ENCODE results near the gene CAMK1D. TPM values are rescaled to one million over a fixed set of nuclear protein-coding genes. Genes with fewer than 3 reads are reported as not detected.

The CAMK1D gene
- total RNA-seq, 1 experiment from 2014 or later = 6.0 TPM

- Histone ChIP-seq H3K36me3 (ENCODE audit: low read depth) (no peaks in the 10 kb centered on the region), H4K20me1 (ENCODE audit: insufficient read depth) (no peaks in the 10 kb centered on the region), H2AFZ (no peak overlapping the region), H3K4me3 (no peak overlapping the region), H3K9me2 (ENCODE audit: insufficient read depth) (no peaks in the 10 kb centered on the region), H3F3A (ENCODE audit: insufficient read depth, low read depth) (no peaks in the 10 kb centered on the region), H3K4me2 (no peak overlapping the region), H3K27me3 (ENCODE audit: insufficient read depth, low read depth) (no peaks in the 10 kb centered on the region), H3K9me3 (ENCODE audit: insufficient read depth, low read depth) (no peaks in the 10 kb centered on the region), H3K4me1 (replicated peaks; ENCODE audit: insufficient read depth) (no peaks in the 10 kb centered on the region), H3K27ac (no peak overlapping the region), H3K79me2 (ENCODE audit: low read depth) (no peaks in the 10 kb centered on the region)
- intact Hi-C loops (cut with micrococcal nuclease; ENCODE audit: unreplicated experiment) = no loop called here
- no TSS peak for BruUV-seq (replicated peaks)
- TF ChIP-seq, protein P1, sequence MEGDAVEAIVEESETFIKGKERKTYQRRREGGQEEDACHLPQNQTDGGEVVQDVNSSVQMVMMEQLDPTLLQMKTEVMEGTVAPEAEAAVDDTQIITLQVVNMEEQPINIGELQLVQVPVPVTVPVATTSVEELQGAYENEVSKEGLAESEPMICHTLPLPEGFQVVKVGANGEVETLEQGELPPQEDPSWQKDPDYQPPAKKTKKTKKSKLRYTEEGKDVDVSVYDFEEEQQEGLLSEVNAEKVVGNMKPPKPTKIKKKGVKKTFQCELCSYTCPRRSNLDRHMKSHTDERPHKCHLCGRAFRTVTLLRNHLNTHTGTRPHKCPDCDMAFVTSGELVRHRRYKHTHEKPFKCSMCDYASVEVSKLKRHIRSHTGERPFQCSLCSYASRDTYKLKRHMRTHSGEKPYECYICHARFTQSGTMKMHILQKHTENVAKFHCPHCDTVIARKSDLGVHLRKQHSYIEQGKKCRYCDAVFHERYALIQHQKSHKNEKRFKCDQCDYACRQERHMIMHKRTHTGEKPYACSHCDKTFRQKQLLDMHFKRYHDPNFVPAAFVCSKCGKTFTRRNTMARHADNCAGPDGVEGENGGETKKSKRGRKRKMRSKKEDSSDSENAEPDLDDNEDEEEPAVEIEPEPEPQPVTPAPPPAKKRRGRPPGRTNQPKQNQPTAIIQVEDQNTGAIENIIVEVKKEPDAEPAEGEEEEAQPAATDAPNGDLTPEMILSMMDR (conservative IDR thresholded peaks at IDR 0.05) = no peak
- TF ChIP-seq EZH2 (IDR thresholded peaks at IDR 0.05; ENCODE audit: low read depth) = no peak
- CTCF ChIA-PET = no interaction called here
- no peak for DNase-seq
- POLR2A ChIA-PET (ENCODE audit: unreplicated experiment) = no interaction called here
Observed at GRCh38 chr10:12758271-12758670, 408.9 kb downstream of the CAMK1D start.

GRCh38 chr10:12766223-12766622 is 416.9 kb downstream of the CAMK1D start:
- peaks cover 4% of the 10 kb centered on the region; the same call in 1 of the 2 replicates for H3F3A ChIP-seq (ENCODE audit: insufficient read depth, low read depth)
- intact Hi-C loops (cut with micrococcal nuclease; ENCODE audit: unreplicated experiment) = no loop called here
- TF ChIP-seq, protein P1 (conservative IDR thresholded peaks at IDR 0.05) = no peak
- TF ChIP-seq EZH2 (IDR thresholded peaks at IDR 0.05; ENCODE audit: low read depth) = no peak
- no peak overlapping the region for H2AFZ ChIP-seq
- no peaks in the 10 kb centered on the region for H3K36me3 ChIP-seq (ENCODE audit: low read depth)
- H3K9me3 ChIP-seq (ENCODE audit: insufficient read depth, low read depth) = no peaks in the 10 kb centered on the region
- no peak overlapping the region for H3K4me2 ChIP-seq
- H3K27ac ChIP-seq = no peak overlapping the region
- H3K4me3 ChIP-seq = no peak overlapping the region
- H3K9me2 ChIP-seq (ENCODE audit: insufficient read depth) = no peaks in the 10 kb centered on the region
- no peaks in the 10 kb centered on the region for H3K27me3 ChIP-seq (ENCODE audit: insufficient read depth, low read depth)
- no TSS peak for BruUV-seq (replicated peaks)
- ChIA-PET POLR2A (ENCODE audit: unreplicated experiment) (interaction anchor here (0.6 to 0.7 kb wide), 2 partner anchors 453 to 836 kb away, joined by 3 to 10 read pairs; no protein-coding TSS in a partner anchor), CTCF (no interaction called here)
- no peak for DNase-seq
- no peaks in the 10 kb centered on the region for H4K20me1 ChIP-seq (ENCODE audit: insufficient read depth)
- H3K79me2 ChIP-seq (ENCODE audit: low read depth) = no peaks in the 10 kb centered on the region
- no peaks in the 10 kb centered on the region for H3K4me1 ChIP-seq (replicated peaks; ENCODE audit: insufficient read depth)

- POLR2A ChIA-PET (ENCODE audit: unreplicated experiment) = no interaction called here
- CTCF ChIA-PET = no interaction called here
- Histone ChIP-seq H3K27ac (no peak overlapping the region), H3F3A (ENCODE audit: insufficient read depth, low read depth) (peaks cover 4% of the 10 kb centered on the region; the same call in 1 of the 2 replicates), H3K4me2 (no peak overlapping the region), H3K4me1 (replicated peaks; ENCODE audit: insufficient read depth) (no peaks in the 10 kb centered on the region), H2AFZ (no peak overlapping the region), H3K9me3 (ENCODE audit: insufficient read depth, low read depth) (no peaks in the 10 kb centered on the region), H3K4me3 (no peak overlapping the region), H3K79me2 (ENCODE audit: low read depth) (no peaks in the 10 kb centered on the region), H3K9me2 (ENCODE audit: insufficient read depth) (no peaks in the 10 kb centered on the region), H3K36me3 (ENCODE audit: low read depth) (no peaks in the 10 kb centered on the region), H4K20me1 (ENCODE audit: insufficient read depth) (no peaks in the 10 kb centered on the region), H3K27me3 (ENCODE audit: insufficient read depth, low read depth) (no peaks in the 10 kb centered on the region)
- TF ChIP-seq EZH2 (IDR thresholded peaks at IDR 0.05; ENCODE audit: low read depth) = no peak
- TF ChIP-seq, protein P1 (conservative IDR thresholded peaks at IDR 0.05) = no peak
- intact Hi-C loops (cut with micrococcal nuclease; ENCODE audit: unreplicated experiment) = no loop called here
- DNase-seq = no peak
- no TSS peak for BruUV-seq (replicated peaks)
Observed at GRCh38 chr10:12768156-12769100, 419.1 kb downstream of the CAMK1D start.

All from PC-9 (cell line).